ENCODE data around the gene CTBP1.

The CTBP1 gene

GRCh38 chr4:1175635-1176229 is 73.2 kb downstream of the CTBP1 start:
- peak; percentile 18 for DNase-seq (ENCODE audit: low spot score)

DNA sequence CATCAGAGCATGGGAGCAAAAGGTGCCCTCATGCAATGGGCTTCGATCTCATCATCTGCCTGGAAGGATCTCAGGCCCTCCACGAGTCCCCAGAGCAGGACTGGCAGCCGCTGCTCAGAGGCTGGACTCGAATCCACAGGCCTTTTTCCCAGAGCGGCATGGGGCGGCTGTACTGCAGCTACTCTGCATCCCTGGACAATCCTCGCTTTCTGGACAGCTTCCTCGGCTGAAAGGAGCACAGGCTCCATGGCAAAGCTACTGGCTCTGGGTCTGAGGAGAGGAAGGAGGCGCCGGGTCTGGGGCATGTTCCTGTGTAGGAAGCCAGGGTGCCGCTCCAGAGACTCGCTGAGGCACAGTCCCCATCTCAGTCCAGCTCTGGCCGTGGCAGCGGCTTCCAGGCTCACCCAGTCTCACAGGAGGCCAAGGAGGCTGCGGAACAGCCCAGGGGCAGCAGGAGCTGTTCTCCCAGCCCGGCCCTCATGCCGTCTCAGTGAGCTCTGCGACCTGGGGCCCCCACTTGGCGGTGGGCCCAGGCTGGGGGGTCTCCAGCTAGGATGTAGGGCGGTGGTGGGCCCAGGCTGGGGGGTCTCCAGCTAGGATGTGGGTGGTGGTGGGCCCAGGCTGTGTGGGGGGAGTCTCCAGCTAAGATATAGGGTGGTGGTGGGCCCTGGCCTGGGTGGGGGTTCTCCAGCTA is 73.8 kb downstream of the CTBP1 start:
- no peak for DNase-seq (ENCODE audit: low spot score)

- no peak for DNase-seq (ENCODE audit: low spot score)
Measured at GRCh38 chr4:1172971-1173757, 75.8 kb downstream of the CTBP1 start.

- DNase-seq (ENCODE audit: low spot score): no peak
Measured at GRCh38 chr4:1172228-1172851, 76.6 kb downstream of the CTBP1 start, which contains the start of gene SPON2. Gene SPON2, minus strand, starts transcription at chr4:1172583.

GRCh38 chr4:1171311-1172227 is 77.4 kb downstream of the CTBP1 start:
- DNase-seq (ENCODE audit: low spot score): no peak

DNA sequence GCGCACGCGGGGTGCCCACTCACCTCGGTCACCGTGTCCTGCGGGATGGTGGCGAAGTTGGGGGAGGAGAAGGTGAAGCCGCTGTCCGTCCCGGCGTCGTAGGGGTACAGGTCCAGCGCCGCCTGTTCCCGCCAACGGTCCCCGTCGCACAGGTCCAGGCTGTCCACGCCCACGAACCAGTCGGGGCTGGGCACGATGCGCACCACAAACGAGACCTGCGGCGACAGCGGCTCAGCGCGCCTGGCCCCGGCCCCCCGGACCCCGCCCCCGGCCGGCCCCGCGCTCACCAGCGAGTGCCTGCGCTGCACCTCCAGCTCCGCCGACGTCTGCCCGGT is 78.0 kb downstream of the CTBP1 start:
- DNase-seq (ENCODE audit: low spot score): no peak

DNA sequence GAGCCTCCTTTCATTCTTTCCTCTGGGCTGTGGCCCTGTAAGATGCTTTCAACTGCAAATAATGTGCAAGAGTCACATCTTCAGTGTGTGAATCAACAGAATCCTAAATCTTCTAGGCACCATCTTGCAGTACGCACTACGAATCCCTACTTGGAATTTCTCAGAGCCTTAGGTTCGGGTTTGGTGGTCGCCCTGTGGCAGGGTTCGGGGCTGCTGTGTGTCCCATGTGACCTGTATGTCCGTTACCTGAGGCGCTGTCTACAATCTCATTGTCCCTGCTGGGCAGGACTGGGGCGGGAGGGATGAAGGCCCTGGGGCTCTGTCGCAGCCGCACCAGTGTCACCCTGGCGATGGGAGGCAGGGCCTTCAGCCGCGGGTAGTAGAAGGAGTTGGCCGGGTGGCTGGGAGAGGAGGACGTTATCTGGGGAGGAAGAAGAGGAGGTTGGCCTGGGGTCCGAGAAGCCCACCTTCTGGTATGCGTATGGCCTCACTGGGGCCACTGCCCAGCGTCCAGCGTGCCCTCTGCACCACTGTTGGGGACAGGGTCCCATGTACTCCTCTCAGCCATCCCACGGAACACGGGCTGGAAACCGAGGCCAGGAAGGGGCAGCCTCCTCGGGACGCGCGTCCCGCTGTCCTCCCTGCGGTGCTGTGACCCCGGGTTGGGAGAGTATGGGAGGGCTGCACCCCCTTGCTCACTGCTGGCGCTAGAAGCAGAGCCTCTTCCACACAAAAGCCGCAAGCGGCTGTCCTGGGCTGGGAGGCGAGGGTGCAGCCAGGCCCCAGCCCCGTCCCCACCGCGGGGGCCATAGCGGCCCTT is 78.6 kb downstream of the CTBP1 start:
- DNase-seq (ENCODE audit: low spot score): no peak

GRCh38 chr4:1169691-1170096 is 79.2 kb downstream of the CTBP1 start:
- DNase-seq (ENCODE audit: low spot score): no peak

DNA sequence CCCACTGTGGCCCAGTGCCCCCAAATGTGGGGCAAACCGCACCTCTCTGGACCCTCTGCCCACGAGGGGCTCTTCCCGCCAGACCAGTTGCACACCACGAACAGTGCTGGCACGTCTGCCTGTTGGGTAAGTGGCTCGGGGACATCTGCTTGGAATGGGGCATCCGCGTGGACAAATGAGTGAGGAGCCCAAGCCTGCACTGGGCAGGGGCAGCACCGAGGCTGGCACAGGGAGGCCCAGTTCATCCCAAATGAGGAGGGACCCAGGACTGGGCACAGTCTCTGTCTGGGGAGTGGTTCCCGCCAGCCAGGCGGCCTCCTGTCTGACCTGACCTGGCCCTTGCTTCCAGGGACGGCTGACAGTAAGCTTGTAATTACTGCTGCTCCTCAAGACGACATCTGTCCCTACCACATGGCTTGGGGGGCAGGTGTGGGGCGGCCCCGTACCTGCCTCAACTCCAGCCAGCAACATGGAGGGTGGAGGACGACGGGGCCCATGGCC is 79.7 kb downstream of the CTBP1 start:
- no peak for DNase-seq (ENCODE audit: low spot score)

DNA sequence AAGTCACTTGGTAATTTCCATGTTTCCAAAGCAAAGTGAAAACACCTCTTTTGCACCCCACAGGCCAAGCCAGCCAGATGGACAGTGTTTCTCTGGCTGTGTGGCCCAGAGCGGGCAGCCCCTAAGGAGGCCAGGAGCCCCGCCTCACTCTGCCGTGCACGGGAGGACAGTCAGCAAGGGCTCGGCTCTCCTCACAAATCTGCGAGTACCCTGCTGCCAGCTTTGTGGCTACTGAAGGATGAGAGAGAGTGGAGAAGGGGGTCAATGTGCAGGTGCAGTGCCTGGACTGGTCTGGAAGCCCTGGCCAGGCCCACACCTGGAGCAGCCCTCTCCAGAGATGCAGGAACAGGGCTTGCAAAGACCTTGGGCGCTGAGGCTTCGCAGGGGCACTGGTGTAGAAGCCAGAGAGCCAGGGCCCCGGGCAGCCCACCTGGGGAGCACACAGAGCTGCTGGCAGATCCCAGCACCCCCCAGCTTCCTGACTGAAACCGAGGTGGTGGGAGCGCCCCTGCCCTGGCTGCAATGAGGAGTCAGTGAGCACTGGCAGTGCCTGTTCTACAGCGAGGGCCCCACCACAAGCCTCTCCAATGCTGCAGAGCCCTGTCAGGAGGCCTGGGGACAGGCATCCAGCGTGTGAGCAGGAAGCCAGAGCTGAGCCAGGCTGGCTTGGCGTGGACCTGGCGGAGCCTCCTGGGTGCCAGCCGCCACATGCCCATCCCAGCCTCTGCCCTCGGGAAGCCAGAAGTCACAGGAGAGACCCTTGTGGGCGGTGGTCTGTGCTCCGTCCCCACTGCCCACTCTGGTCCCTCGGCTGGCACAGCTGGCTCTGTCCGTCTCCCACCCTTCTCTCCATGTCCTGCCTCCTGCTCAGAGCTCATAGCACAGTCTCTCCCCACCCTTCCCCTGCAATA is 80.5 kb downstream of the CTBP1 start:
- DNase-seq (ENCODE audit: low spot score): no peak

- DNase-seq (ENCODE audit: low spot score): peak; percentile 91
Measured at GRCh38 chr4:1167244-1167949, 81.5 kb downstream of the CTBP1 start.

GRCh38 chr4:1166509-1167243 is 82.3 kb downstream of the CTBP1 start:
- DNase-seq (ENCODE audit: low spot score): peak; percentile 36

DNA sequence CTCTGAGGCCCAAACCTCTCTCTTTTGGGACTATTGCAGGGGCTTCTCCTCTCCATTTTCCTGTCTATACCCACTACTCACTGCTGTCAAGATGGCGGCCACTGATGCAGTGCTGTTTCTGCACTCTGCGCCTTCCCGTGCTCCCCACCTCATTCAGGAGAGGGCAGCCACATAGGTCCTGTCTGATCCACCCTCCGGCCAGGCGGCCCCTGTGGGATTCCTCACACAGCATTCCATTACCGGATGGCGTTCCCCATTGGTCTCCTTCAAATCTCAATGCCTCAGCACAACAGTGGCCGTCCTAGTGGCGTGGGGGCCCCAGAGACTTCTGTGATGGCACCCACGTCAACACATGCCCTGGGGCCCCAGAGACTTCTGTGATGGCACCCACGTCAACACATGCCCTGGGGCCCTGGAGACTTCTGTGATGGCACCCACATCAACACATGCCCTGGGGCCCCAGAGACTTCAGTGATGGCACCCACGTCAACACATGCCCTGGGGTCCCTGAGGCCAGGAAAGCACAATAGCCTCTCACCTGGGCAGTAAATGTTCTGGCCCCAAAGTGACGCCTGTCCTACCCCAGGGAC is 83.9 kb downstream of the CTBP1 start:
- DNase-seq (ENCODE audit: low spot score): no peak

DNA sequence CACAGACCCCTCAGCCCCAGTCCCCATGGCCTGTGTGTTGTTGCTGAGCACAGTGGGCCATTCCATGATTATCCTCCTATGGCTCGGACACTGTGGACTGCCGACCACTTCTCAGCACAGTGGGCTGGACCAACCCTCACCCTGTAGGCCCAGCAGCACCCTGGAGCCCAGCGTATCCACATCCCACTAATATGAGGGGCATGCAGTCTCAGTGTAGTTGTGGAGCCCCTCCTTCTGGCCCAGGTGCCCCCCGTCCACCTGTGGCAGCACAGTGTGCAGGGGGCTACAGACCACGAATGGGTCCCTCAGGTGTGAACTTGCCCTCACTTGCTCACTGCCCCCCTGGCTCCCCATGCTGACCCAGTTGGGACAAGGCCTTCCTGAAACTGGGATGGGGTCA is 84.5 kb downstream of the CTBP1 start:
- DNase-seq (ENCODE audit: low spot score): no peak

GRCh38 chr4:1164040-1164439 is 84.9 kb downstream of the CTBP1 start:
- DNase-seq (ENCODE audit: low spot score): no peak
